HTR-8/SVneo (cell line): ENCODE results near the gene ANKH.
"Not testable (repeated sequence)": the region's sequence is repeated elsewhere in the genome, so short reads cannot be mapped to it uniquely, and the experiment has no call there.

ENCODE experiments used
- DNase-seq: peaks from one replicate; pipeline ENCODE4 v3.0.0; 2011; ENCODE audit warnings: low spot score, mixed read lengths; ENCODE audit not compliant: insufficient read length
- FAIRE-seq: peaks from 2 replicates; lab custom pipeline; 2011; peaks lifted over from hg19 to GRCh38; lab: Jason Lieb, UNC

Gene ANKH

DNA sequence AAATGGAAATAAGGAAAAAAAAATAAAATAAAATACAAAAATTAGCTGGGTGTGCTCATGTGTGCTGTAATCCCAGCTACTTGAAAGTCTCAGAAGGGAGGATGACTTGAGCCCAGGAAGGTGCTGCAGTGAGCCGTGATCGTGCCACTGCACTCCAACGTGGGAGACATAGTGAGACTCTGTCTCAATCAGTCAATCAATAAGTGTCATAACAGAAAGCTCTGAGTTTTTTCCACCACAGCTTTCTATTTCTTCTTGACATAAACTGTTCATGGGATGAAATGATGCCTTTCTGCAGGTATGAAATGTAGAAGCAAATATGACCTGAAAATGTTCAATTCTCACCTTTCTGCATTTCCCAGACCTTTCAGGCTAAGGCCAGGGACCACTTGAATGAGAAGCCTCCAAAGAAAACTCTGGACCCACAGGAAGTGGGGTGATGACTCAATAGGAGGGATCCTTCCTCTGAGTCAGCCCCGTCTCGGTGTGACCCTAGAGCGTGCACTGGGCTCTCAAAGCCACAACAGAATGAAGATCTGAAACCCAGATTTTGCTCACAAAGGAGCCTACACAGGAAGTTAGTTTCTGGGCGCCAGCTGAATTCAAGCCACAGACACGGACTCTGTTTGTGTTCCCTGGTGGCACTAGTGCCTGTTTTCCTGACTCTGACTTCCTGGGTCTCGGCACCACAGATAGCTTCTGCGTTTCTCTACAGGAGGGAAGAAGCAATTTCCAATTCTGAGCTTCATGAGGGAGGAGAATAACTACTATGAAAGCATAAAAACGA is 62.0 kb downstream of the ANKH start:
- FAIRE-seq: no peak
- peak; percentile 89 for DNase-seq

DNA sequence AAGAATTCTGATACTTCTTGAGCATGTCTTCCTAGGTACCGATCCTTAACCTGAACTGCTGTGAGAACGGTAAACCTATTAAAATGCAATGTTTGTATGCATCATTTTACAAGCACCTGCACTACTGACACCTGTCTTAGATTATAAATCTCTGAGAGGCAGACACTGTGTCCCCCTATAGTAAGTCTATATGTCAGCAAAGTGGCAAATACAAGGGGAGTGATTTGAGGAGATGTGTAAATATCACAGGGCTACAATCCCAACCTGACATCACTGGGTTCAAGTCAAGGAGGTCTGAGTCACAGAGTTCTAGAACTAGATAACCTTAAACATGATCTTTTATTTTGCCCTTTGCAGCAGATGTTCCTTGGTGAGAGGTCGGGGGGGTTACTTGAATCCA is 64.1 kb downstream of the ANKH start:
- FAIRE-seq: no peak

DNA sequence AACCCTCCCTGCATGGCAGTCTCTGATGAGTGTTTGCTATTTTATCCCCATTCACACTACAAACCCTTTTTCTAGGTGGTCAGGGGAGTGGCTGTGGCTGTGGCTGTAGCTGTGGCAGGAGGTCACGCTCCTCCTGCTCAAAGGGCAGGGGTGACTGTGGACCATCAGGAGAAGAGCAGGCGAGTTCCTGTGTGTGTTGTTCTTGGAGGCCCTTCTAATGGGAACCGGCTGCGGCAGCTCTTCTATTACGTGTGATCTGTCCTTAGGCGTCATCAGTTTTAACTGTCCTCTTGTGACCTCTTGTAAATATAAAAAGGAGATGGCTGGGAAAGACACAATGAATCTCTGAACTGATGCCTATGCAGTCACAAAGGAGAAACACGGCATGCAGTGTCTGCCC is 65.1 kb downstream of the ANKH start:
- DNase-seq (no peak), FAIRE-seq (no peak)

More for the DNA sequence above, 64.1 kb downstream of the ANKH start:
- DNase-seq: no peak

DNA sequence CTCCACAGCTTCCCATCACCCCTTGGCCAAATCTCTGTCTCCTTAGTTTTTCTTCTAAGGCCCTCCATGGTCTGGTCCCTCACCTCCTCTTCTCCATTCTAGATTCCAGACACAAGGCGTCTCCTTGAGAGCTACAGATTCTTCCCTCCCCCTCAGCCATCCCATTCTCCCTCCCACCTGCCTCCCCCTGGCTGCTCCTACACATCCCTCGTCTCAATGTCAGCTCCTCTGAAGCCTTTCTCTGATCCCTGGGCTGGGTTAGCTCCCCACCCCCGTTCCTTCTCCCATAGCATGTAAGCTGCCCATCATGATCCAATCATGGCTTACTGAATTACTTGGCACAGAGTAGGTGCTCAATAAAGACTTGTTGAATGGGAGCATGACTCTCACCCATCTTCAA is 69.0 kb downstream of the ANKH start:
- no peak for FAIRE-seq
- no peak for DNase-seq

DNA sequence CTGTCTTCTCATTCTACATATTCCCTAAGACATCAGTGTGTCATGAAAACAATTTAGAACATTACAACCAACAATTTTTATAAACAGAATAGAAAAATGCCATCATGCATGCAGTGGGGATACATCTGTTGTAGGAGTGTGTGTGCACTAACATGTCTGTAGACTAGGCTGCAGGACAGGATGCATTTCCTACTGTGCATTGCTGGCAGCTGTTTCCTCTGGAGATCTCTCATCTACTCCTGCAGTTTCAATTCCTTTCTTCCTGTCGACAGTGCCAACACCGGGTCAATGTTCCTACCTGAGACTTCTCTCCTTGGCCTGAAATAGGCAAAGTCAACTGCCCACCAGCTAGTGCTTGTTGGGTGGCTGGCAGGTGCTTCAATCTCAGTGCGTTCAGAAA is 69.8 kb downstream of the ANKH start:
- DNase-seq: no peak
- no peak for FAIRE-seq

DNA sequence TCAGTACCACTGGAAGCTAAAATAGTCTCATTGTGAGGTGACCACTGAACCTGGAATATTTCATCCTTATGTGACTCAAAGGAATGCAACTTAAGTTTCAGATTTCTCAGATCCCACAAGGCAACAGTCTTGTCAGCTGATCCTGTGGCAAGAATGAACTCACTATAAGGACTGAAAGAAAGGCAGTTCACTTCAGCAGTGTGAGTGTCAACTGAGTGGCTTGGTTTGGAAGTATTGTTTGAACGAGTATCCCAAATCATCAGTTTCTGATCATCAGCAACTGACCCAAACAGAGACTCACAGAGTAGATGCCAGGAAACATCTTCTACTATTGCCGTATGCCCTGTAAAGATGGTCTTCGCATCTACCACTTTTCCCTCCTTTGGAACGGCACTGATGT is 74.2 kb downstream of the ANKH start:
- not testable (repeated sequence) for DNase-seq, FAIRE-seq

DNA sequence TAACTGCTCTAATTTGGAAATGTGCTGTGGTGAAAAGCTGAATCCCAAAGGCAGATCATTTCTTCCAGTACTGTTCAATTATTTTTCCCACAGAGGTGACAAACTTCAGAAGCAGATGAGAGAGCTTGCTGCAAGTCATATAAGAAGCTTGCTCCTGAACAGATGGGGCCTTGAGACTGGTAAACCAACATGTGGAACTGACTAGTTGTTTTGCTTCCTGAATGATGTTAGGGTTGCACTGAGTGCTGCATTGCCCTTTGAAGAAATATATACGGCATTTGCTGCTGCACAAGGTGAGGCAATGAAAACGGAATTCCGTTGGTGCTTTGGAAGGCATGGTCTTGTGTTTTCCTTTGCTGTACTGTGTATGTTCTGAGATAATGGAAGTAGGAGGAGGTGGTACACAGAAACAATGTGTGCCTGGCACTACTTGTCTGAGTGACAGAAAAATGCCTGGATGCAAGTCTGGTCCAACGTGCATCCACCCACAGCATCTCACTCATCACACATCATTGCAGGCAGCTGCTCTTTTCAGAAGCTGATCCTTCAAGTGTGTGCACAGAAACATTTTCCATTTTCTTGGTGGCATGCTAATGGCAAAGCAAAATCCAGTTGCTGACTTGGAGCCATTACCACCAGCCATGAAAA is 76.9 kb downstream of the ANKH start:
- DNase-seq (no peak), FAIRE-seq (no peak)

DNA sequence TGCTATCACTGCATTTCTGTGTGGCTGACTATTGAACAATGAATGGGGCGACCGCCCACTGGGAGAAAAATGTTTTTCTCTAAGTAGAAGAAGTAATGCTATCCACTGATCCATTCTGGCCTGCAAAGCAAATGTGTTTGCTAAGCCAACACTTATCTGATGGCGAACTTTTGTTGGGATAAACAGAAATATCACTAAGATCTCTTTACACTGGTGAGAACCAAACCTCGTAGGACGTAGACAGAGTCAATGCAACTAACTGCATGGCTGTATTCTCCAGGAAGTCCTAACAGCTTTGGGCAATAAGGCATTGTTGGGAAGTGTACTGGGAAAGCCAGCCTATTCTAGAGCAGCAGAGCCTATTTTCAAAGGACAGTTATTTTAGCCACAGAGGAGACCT is 77.7 kb downstream of the ANKH start:
- FAIRE-seq (no peak), DNase-seq (no peak)

DNA sequence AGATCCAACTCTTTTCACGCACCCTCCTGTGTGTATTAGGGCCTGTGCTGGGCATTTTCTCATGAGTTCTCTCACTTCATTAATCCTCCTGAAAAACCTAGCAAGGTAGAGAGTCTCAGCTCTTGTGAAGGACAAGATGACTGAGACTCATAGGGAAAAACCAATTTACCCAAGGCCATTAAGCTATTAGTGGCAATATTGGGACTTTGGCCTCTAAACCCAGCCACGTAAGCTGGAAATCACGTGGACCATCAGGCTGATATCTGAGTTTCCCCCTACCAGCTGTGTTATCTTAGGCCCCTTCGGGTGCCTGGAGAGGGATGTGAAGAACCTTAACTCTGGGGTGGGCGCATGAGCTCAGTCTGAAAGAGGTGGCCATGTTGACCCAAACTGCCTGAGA is 80.7 kb downstream of the ANKH start:
- FAIRE-seq (no peak), DNase-seq (no peak)

DNA sequence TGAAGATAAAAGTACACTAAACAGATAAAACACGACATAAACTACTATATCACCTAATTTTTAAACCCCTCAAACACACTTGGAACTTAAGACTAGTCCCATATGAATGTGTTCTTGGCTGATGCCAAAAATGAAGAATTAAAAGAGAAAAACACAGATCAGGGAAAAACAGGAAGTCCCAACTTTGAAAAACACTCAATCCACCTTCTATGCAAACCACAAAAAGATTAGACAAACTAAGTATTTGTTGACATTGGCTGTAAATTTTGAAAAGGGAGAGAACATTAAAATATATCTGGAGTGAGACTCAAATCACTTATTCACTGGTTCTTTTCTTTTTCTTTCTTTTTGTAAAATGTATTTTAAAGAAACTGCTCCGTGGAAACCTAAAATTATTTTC is 81.4 kb downstream of the ANKH start:
- no peak for FAIRE-seq
- DNase-seq: no peak

DNA sequence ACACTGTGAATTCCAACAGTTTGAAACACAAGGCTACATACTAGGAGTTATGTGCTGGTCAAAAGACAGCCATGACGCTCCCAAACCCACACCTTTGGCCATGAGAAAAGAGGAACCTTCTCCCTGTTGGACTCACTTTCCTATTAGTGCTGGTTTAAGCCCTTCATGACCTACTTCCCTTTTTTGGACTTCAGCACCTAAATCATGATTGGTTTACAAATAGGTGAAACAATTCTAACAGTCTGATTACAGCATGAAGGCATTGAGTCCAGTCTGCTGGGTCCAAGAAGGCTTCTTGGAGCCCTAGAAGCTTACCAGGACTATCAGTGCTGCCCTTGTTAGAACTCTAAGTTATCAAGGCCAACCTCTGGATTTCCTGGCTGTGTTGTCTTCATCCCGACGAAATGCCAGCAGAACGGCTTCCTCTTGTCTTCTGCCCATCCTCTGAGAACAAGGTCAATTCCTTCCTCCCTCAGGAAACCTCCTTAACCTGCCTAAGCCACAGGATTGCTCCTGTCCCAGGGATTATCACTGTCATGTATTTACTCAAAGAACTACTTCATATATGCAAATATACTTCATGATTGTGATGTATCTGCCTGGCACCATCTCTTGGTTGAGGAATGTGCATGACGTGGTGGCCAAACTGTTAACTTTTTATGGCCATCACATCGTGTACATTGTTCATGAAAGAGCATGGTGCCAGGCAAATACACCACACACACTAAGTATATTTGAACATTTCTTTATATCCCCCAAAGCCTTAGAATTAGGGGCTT is 83.6 kb downstream of the ANKH start:
- no peak for FAIRE-seq
- no peak for DNase-seq

DNA sequence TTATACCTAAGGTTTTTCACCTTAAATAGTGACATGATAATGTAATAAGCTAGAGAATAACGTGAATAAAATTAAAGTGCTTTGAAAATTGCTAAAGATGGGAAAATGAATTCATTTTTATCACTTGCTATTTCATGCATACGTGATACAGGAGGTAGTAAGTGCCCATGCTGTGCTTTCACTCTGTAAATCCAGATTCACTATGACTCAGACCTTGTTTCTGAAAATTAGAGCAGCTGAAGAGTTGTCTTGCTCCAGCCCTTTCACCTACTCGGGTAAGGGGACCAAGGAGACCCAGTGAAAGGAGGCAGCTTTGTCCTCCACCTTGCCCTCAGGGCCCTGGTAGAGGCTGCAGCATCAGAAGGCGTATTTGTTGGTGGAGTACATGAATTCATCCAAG is 87.9 kb downstream of the ANKH start:
- FAIRE-seq (no peak), DNase-seq (no peak)

DNA sequence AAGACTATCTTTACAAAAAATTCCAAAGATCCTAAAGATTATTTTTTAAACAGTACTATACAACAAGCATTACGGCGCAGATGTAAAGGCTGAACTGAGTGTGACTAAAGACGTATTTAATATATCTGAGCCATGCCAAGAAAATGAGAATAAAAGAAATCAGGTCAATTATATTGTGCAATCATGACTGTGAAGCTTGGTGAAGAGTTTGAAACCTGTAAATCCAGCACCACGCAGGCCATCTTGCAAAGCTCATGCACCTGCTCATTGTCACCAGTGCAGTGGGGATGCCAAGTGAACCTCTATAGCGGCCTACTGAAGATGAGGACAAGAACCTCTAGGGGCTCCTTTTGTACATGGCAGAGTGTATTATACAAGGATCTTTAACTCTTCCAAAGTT is 89.0 kb downstream of the ANKH start:
- FAIRE-seq (no peak), DNase-seq (no peak)

DNA sequence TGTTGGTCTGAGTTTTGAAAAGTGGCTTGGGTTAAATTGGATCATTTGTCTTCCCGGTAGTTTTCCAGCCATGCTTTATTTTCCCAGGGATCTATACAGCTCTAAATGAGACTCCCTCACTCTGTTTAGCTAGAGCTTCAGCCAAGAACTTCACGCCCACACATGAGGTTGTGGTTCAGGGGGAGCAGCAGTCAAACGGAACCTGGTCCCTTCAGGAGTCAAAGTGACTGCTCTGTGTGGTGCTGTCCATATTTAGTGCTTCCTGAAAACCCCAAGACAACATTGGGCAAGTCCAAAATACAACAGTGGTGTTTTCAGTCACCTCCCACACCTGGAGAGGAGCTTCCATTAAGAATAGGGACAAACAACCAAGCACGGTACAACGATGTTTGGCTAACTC is 90.5 kb downstream of the ANKH start:
- FAIRE-seq (no peak), DNase-seq (no peak)

DNA sequence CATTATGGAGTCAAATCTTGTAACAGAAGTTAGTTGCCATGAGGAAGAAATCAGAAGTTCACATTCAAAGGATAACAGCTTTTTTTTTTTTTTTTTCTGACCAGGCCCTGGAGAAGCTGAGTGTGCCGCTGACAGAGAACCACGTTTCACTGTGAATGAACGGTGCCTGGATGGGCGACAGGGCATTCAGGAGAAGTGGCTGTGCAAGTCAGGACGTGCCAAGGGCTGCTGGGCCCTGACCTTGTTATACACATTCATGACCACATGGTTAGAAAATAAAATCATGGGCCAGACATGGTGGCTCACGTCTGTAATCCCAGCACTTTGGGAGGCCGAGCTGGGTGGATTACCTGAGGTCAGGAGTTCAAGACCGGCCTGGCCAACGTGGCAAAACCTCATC is 91.6 kb downstream of the ANKH start:
- DNase-seq: no peak

DNA sequence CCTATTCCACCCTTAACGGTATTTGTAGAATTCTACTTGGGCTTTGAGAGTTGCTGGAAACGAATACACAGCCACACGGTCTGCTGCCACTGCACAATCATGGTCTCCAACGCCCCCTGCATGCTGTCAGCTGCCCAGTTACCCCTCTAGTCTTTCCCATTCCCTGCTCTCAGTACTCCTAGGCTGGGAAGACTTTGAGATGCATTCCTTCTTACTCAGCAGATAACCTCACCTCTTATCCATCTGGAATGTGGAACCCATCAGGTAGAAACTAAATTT is 92.8 kb downstream of the ANKH start:
- DNase-seq (no peak), FAIRE-seq (no peak)

More for the DNA sequence above, 91.6 kb downstream of the ANKH start:
- no peak for FAIRE-seq

DNA sequence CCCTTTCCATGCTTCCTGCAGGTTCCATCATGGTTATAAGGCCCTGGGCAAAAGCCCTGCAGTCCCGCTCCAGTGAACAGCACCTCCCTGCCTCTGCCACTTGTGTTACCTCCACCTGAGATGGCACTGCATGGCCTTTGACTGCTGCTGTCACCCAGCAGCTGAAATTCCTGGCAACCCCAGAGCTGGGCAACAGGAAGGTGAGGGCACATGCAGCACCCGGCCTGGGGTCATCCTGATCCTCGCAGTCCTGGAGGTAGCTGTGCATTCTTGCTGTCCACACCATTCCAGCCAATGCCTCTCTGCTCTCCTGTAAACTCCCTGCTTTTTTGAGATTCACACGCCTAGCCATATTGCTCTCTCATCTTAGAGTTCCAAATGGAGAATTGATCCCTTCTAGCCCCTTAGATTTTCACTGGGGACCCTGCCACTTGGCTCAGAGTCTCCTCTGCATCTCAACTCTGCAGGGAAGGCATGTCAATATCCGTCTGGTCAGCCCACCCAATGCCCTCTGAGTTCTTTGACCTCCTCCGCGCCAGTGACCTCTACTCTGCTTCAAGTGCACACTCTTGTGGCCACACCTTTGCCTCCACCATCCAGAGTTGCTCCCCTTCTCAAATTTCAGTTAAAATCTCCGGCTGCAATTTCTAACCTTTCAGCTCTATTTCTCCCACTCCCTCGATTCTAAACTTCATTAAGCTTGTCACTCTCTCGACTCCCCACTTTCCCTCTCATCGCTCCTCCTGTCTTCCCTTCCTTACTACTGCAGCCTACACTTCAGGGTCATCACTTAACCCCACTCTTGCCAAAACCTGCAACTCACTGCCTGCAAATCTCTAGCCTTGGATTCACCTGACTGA is 93.4 kb downstream of the ANKH start:
- no peak for DNase-seq
- FAIRE-seq: no peak

DNA sequence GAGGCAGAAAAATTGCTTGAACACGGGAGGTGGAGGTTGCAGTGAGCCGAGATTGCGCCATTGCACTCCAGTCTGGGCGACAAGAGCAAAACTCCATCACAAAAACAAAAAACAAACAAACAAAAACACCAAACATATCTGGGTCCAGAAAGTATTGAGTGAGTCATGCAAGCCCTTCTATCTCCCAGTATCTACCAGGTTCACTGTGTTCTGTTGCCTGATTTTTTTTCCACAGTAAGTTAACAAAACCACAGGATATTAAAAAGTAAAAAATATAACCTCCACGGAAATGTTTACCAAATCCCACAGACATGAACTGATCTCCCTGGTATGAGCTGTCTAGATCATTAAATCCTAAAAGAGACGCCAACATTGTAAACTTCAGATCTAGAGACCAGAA is 94.4 kb downstream of the ANKH start:
- FAIRE-seq: no peak
- DNase-seq: no peak

DNA sequence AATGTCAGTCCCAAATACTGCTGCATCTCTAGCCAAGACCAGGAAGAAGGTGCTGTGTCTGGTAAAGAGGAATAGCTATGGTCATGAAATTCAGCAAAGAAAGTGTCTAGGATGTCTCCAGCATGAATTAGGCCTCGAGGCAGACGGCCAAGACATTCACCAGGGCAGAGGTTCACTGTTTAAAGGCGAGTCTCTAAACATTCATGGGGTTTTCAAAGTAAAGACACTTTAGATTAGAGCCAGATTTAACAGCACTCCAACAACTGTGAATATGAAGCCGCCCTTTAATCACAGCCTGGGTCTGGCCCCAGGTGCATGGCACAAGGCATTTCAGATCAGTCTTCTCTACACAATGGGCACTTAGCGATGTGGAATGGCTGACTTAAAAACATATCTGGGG is 95.0 kb downstream of the ANKH start:
- FAIRE-seq: no peak
- no peak for DNase-seq

DNA sequence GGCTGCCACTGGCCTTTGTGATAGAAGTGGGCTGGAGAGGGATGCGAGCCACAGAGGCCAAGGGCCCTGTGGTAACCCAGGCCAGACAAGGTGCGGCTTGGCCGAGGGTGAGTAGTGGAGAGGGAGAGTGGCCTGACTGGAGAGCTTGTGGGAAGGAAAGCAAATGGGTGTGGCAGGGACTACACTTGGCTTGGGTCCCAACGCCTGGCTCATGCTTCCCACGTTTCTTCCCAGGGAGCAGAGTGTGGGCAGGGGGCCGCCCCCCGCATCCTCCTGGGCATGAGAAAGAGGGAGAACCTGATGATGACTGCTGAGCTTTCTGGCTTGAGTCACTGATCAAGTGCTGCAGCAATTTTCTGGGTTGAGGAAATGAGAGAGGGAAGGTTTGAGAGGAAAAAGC is 95.7 kb downstream of the ANKH start:
- FAIRE-seq (no peak), DNase-seq (no peak)

DNA sequence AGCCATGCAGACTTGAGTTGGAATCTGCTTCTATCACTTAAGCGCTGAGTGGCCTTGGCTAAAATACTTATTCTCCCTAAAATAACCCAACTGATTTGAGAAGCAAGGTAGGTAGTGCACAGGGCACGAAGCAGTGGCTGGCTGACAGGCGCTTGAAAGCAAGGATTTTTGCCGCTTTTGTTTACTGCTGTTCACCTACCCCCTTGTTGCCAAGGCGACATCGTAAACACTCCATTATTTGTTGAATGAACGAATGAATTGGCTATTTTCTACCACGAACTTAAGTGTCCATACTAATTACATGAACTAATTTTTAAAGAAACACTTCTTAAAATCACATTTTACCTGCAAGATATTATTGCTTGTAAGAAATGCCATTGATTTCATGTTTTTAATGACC is 98.0 kb downstream of the ANKH start:
- FAIRE-seq: no peak
- no peak for DNase-seq
